ENCODE measurements around the gene RAB11A. TPM values are rescaled to one million over a fixed set of nuclear protein-coding genes. Genes with fewer than 3 reads are reported as not detected.

RAB11A gene
- total RNA-seq, 3 donors from 2014 or later, result 108 to 156 (median 147) TPM

GRCh38 chr15:65851981-65852380 is 17.3 kb upstream of the RAB11A start:
- Histone ChIP-seq H3K27me3 (no peaks in the 10 kb centered on the region), H3K9me3 (no peaks in the 10 kb centered on the region), H3K27ac (no peak overlapping the region), H3K4me3 (no peak overlapping the region), H3K36me3 (no peaks in the 10 kb centered on the region), H3K4me1 (no peaks in the 10 kb centered on the region)
- no peak for DNase-seq (ENCODE audit: low spot score in 2 of 2)
- intact Hi-C loops (cut with DNase I; ENCODE audit: low total_unique reads), result no loop called here
- no peak for TF ChIP-seq CTCF (IDR thresholded peaks at IDR 0.05)
- TF ChIP-seq POLR2AphosphoS5 (IDR thresholded peaks at IDR 0.05), result no peak
- TF ChIP-seq POLR2A (IDR thresholded peaks at IDR 0.05), result no peak

GRCh38 chr15:65856821-65857455 is 12.4 kb upstream of the RAB11A start:
- Histone ChIP-seq H3K4me3 (no peak overlapping the region), H3K27ac (no peak overlapping the region), H3K27me3 (no peaks in the 10 kb centered on the region), H3K4me1 (no peaks in the 10 kb centered on the region), H3K9me3 (no peaks in the 10 kb centered on the region), H3K36me3 (no peaks in the 10 kb centered on the region)
- TF ChIP-seq CTCF (IDR thresholded peaks at IDR 0.05) (peak; percentile 49 to 70 (median 59)), POLR2AphosphoS5 (IDR thresholded peaks at IDR 0.05) (no peak), POLR2A (IDR thresholded peaks at IDR 0.05) (no peak)
- intact Hi-C loops (cut with DNase I; ENCODE audit: low total_unique reads), result no loop called here
- DNase-seq (ENCODE audit: low spot score in 2 of 2), result peak; percentile 53 to 66

GRCh38 chr15:65857718-65858402 is 11.4 kb upstream of the RAB11A start:
- intact Hi-C loops (cut with DNase I; ENCODE audit: low total_unique reads), result no loop called here
- no peak for DNase-seq (ENCODE audit: low spot score in 2 of 2)
- no peaks in the 10 kb centered on the region for H3K9me3 ChIP-seq
- H3K27ac ChIP-seq, result no peak overlapping the region
- no peak for TF ChIP-seq POLR2A (IDR thresholded peaks at IDR 0.05)
- no peak for TF ChIP-seq POLR2AphosphoS5 (IDR thresholded peaks at IDR 0.05)
- no peak for TF ChIP-seq CTCF (IDR thresholded peaks at IDR 0.05)
- H3K4me3 ChIP-seq, result no peak overlapping the region
- no peaks in the 10 kb centered on the region for H3K27me3 ChIP-seq
- H3K36me3 ChIP-seq, result no peaks in the 10 kb centered on the region
- no peaks in the 10 kb centered on the region for H3K4me1 ChIP-seq

- Histone ChIP-seq H3K27me3 (no peaks in the 10 kb centered on the region), H3K4me3 (no peak overlapping the region), H3K9me3 (no peaks in the 10 kb centered on the region), H3K36me3 (no peaks in the 10 kb centered on the region), H3K4me1 (no peaks in the 10 kb centered on the region), H3K27ac (no peak overlapping the region)
- intact Hi-C loops (cut with DNase I; ENCODE audit: low total_unique reads), result no loop called here
- DNase-seq (ENCODE audit: low spot score in 2 of 2), result no peak
- no peak for TF ChIP-seq CTCF (IDR thresholded peaks at IDR 0.05)
- TF ChIP-seq POLR2AphosphoS5 (IDR thresholded peaks at IDR 0.05), result no peak
- no peak for TF ChIP-seq POLR2A (IDR thresholded peaks at IDR 0.05)
These were observed 6.6 kb upstream of the RAB11A start for GRCh38 chr15:65862682-65863081.

GRCh38 chr15:65863106-65863505 is 6.2 kb upstream of the RAB11A start:
- Histone ChIP-seq H3K9me3 (no peaks in the 10 kb centered on the region), H3K36me3 (no peaks in the 10 kb centered on the region), H3K27me3 (no peaks in the 10 kb centered on the region), H3K4me1 (no peaks in the 10 kb centered on the region), H3K27ac (no peak overlapping the region), H3K4me3 (no peak overlapping the region)
- no peak for TF ChIP-seq POLR2AphosphoS5 (IDR thresholded peaks at IDR 0.05)
- no peak for DNase-seq (ENCODE audit: low spot score in 2 of 2)
- intact Hi-C loops (cut with DNase I; ENCODE audit: low total_unique reads), result no loop called here
